ENCODE measurements around the gene TRPM3.

- TF ChIP-seq CHD1 (IDR thresholded peaks at IDR 0.05; ENCODE audit: low read depth, low read length) (no peak), CTCF (IDR thresholded peaks at IDR 0.05; ENCODE audit: control extremely low read depth in 1 of 3, insufficient read depth in 1 of 3, low read depth in 1 of 3, low read length in 3 of 3) (no peak), KDM4A (IDR thresholded peaks at IDR 0.05; ENCODE audit: low read depth, low read length, severe bottlenecking) (no peak), BCL11A (IDR thresholded peaks at IDR 0.05; ENCODE audit: low read depth in 2 of 2, low read length in 2 of 2) (no peak), EP300 (IDR thresholded peaks at IDR 0.05; ENCODE audit: borderline replicate concordance in 1 of 2, low read depth in 2 of 2, low read length in 2 of 2) (no peak), RBBP5 (IDR thresholded peaks at IDR 0.05; ENCODE audit: borderline replicate concordance, low read depth, low read length) (no peak), POLR2A (IDR thresholded peaks at IDR 0.05; ENCODE audit: control extremely low read depth in 1 of 2, low read depth in 2 of 2, low read length in 2 of 2) (no peak)
- TF ChIP-seq, protein P1, sequence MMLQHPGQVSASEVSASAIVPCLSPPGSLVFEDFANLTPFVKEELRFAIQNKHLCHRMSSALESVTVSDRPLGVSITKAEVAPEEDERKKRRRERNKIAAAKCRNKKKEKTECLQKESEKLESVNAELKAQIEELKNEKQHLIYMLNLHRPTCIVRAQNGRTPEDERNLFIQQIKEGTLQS (IDR thresholded peaks at IDR 0.05; ENCODE audit: insufficient read depth, low read depth, low read length): no peak
These were observed 347.8 kb downstream of the TRPM3 start for GRCh38 chr9:70773579-70773978.

Measured in H1 (cell line).